ENCODE results near the gene TULP3.

The TULP3 gene

DNA sequence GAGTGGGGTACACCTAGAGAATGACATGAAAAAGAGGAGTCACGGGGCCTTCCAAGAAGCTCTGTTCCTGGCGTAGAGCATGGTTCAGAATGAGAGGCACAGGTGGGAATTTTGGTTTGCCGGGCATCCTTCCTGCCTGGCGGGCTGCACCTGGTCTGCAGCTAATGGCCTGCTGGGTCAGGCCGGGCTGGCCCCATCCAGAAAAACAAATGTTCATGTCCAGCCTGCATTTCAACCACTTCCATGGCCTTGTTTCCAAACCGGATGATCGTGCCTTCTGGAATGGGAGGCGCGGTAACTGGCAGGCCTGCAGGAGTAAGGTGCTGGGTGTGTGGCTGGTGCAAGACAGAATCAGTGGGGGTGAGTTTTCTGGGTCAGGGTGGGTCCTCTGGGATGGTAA lies 82.9 kb downstream of the TULP3 start:
- DNase-seq = no peak

DNA sequence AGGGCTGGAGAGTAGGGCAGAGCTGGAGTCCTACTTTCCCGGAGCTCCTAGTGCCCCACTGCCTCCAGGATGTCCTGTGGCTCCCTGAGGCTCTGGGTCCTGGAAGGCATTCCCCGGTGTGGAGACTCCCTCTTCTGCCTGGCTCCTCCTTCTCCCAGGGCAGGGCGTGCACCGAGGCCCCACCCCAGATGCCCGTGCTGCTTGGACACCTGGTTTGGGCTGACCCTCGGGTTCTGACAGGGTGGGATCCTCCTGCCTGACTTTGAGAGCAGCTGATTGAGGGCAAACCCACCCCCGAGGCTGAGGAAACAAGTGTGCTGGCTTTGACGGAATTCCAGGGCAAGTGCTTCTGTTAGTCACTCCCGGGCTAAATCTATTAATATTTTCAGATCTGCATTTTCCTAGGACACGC lies 83.9 kb downstream of the TULP3 start:
- DNase-seq = no peak

DNA sequence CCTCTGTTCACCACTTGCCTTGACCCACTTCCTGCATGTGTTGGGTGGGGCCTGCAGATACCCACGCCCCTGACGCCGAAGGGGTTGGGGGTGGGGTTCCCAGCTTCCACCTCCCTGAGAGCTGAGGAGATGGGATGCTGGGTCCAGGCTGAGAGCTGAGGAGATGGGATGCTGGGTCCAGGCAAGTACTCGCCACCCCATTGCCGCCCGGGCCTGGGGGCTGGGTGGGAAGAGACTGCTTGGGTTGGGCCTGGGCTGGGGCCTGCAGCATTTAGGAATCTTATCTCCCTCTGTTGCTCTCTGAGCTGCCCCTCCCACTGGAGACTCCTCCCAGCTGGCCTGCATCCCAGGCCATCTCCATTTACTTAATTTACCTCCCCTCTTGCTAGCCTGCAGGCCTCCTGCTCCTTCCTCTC lies 85.9 kb downstream of the TULP3 start:
- DNase-seq = no peak

DNA sequence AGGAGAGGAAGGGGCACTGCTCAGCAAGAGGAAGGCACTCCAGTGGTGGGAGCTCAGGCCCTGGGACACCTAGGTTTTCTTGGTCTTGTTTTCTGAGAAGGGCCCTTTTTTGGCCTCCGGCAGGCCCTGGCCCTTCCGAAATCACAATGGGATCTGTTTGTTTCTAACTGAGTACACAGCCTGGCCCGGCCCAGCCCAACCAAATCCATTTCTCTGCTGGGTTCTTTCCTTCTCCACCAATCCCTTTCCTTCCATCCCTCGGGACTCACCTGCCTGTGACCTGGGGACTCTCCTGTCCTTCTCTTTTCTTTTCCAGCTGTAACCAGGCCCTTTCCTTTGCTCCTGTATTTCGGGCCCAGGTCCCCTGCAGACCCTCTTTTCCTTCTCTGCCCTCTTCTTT lies 87.1 kb downstream of the TULP3 start:
- no peak for DNase-seq

DNA sequence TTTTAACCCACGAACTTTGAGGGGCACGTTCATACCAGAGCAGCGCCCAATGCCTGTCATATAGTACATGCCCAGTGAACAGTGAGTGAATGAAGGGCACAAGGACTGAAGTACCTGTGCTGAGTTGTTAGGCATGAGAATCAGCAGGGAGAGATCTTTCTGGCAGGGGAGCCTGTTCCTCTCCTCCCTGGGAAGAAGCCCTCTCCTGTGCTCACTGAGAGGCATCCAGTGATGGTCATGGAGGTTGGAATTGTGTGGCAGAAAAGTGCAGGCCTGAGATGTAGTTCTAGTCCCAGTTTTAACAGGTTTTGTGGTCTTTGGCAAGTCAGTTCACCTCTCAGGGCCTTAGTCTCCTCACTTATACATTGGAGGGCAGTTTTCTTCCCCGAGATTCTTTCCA lies 89.1 kb downstream of the TULP3 start:
- DNase-seq = no peak

DNA sequence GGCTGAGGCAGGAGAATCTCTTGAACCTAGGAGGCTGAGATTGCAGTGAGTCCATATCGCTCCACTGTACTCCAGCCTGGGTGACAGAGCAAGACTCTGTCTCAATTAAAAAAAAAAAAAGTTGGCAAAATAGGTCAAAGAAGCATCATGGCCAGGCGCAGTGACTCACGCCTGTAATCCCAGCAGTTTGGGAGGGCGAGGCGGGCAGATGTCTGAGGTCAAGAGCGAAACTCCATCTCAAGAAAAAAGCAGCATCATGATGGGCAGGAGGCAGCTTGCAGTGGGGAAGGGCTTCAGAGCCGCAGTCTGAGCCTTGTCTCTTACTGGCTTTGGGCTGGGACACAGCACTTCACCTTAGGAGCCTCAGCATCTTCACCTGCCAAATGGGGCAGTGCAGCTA lies 89.9 kb downstream of the TULP3 start:
- no peak for DNase-seq

DNA sequence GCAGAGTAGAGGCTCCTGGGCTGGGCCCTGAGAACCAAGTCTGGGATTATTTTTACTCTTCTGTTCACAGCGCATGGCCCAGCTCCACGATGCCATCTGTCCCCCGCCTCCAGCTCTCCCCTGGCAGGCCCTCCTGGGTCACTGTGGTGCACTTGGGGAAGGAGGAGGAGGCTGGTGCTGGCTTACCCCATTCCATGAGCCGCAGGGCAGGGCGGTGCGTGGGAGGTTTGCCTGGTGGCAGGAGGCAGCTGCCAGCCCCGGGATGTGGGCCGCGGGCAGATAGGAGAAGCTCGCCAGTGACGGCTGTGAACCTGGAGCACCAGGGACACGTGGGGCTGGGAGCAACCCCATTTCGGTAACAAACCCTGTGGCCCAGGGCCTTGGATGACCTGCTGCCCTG lies 91.7 kb downstream of the TULP3 start:
- DNase-seq = no peak

DNA sequence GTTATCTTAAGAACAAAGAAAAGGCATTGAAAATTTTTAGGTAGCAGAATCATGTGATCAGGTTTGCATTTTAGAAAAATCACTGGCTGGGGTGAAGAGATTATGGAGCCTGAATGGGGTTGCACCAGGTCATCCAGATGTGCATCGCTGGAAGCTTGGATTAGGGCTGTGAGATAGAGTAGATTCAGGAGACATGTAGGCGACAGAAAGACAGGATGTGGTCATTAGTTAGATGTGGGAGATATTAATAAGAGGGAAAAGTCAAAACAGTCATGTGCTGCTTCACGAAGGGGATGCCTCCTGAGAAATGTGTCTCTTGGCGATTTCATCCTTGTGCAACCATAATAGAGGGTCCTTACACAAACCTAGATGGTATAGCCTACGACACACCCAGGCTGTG lies 93.6 kb downstream of the TULP3 start:
- DNase-seq = no peak

DNA sequence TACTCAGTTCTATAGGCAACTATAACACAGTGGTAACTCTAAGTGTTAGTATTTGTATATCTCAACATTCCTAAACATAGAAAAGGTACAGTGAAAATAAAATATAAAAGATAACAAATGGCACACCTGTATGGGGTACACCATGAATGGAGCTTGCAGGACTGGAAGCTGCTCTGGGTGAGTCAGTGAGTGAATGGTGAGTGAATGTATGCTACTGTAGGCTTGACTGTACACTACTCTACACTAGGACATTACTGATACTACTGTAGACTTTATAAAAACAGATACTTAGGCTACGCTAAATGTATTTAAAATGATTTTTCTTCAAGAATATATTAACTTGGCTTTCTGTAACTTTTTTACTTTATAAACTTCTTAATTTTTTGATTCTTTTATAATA lies 94.0 kb downstream of the TULP3 start:
- DNase-seq = no peak

DNA sequence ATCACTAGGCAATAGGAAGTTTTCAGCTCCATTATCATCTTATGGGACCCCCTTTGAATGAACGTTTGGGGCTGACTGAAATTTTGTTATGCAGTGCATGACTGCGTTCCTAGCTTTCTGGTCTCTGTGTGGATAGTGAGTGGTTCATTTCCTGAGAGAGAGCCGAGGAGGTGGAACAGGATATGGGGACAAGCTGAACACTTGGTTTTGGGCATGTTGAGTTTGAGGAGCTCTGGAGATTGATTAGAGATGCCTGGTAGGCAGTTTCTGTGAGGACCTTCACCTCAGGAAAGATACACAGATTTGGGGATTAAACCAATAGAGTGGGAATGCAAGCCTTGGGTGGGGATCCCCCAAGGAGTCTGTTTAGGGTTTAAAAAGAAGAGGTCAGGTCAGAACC lies 96.2 kb downstream of the TULP3 start:
- DNase-seq = no peak

DNA sequence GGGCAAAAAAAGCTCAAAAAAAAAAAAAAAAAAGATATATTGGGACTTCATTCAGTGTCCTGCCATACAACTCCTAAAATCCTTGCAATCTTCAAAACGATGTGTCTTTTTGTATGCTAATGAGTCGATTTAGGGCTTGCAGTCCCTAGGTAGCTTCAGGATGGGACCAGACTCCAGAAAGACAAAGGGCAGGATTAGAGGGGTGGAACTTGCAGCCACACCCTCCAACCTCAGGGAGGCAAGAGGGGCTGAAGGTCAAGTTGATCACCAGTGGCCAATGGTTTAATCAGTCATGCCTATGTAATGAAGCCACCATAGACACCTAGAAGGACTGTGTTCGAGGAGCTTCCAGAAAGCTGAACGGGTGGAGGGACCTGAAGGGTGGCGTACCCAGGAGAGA lies 97.8 kb downstream of the TULP3 start:
- no peak for DNase-seq
